ENCODE results near the gene TLCD3B. TPM values are rescaled to one million over a fixed set of nuclear protein-coding genes. Genes with fewer than 3 reads are reported as not detected.
A peak's percentile ranks its signal among the peaks of the same experiment; 100 is the strongest.

The TLCD3B gene
- total RNA-seq, 4 donors from 2014 or later, result 0.54 to 0.79 TPM; not detected in 2

- peak overlapping the region; percentile 24 to 66 (median 58) for H3K4me3 ChIP-seq (replicated peaks in 1 of 3)
- no peaks in the 10 kb centered on the region for H3K27me3 ChIP-seq
- no peak for DNase-seq
- WGBS, 2 donors, result 24 to 25% methylated on average over 9 of the region's 9 CpGs
- H3K27ac ChIP-seq, result no peak overlapping the region
- peaks cover 13 to 15% of the 10 kb centered on the region in 2 donors for H3K4me1 ChIP-seq
- no peaks in the 10 kb centered on the region for H3K36me3 ChIP-seq
- intact Hi-C loops (cut with DNase I), result no loop called here
- H3K9me3 ChIP-seq, result no peaks in the 10 kb centered on the region
- TF ChIP-seq POLR2A (IDR thresholded peaks at IDR 0.05), result no peak
- no peak for TF ChIP-seq CTCF (IDR thresholded peaks at IDR 0.05)
These were observed 34.3 kb downstream of the TLCD3B start for GRCh38 chr16:29996766-29997250.

- Histone ChIP-seq H3K4me1 (peaks cover 13 to 15% of the 10 kb centered on the region in 2 donors), H3K36me3 (peaks cover under 1 to 6% of the 10 kb centered on the region in 2 donors), H3K4me3 (replicated peaks in 1 of 3) (peak within 1 kb of the TSS; percentile 24 to 81 (median 66)), H3K27ac (peak within 1 kb of the TSS; percentile 85 to 96 (median 89)), H3K27me3 (no peaks in the 10 kb centered on the region), H3K9me3 (no peaks in the 10 kb centered on the region)
- intact Hi-C loops (cut with DNase I), result loop anchor here (2.0 kb wide), 1 partner anchor 19 kb away; no protein-coding TSS in a partner anchor
- DNase-seq, result peak; percentile 98 to 99
- TF ChIP-seq POLR2A (IDR thresholded peaks at IDR 0.05) (peak in 1 of 2 donors; percentile 61), CTCF (IDR thresholded peaks at IDR 0.05) (peak in 1 of 6 experiments; percentile 15)
- WGBS, 2 donors, result 1% methylated on average over 27 to 36 of the region's 65 CpGs
These were observed 34.9 kb downstream of the TLCD3B start, which contains the start of gene INO80E for GRCh38 chr16:29995911-29996765. TSS of gene INO80E (plus strand) at chr16:29996241. CDS start at chr16:29996311, 70 bp downstream.

GRCh38 chr16:29995324-29995910 lies 35.7 kb downstream of the TLCD3B start, which contains the start of gene HIRIP3:
TSS of gene HIRIP3 (minus strand) at chr16:29995617. CDS start at chr16:29995605, 12 bp downstream.
- H3K4me1 ChIP-seq, result peaks cover 13 to 15% of the 10 kb centered on the region in 2 donors
- H3K9me3 ChIP-seq, result no peaks in the 10 kb centered on the region
- peak within 1 kb of the TSS; percentile 24 to 81 (median 66) for H3K4me3 ChIP-seq (replicated peaks in 1 of 3)
- peaks cover 8 to 13% of the 10 kb centered on the region in 2 donors for H3K36me3 ChIP-seq
- peak within 1 kb of the TSS; percentile 85 to 96 (median 89) for H3K27ac ChIP-seq
- intact Hi-C loops (cut with DNase I), result loop anchor here (2.0 kb wide), 1 partner anchor 19 kb away; no protein-coding TSS in a partner anchor
- no peaks in the 10 kb centered on the region for H3K27me3 ChIP-seq
- peak; percentile 87 to 89 for DNase-seq
- TF ChIP-seq CTCF (IDR thresholded peaks at IDR 0.05), result no peak
- TF ChIP-seq POLR2A (IDR thresholded peaks at IDR 0.05), result peak; percentile 46 to 65
- WGBS, 2 donors, result 1% methylated on average over 39 to 49 of the region's 53 CpGs

GRCh38 chr16:29994600-29995323 lies 36.3 kb downstream of the TLCD3B start:
- intact Hi-C loops (cut with DNase I), result loop anchor here (2.0 kb wide), 1 partner anchor 18 kb away; no protein-coding TSS in a partner anchor
- no peak for DNase-seq
- Histone ChIP-seq H3K9me3 (no peaks in the 10 kb centered on the region), H3K27me3 (no peaks in the 10 kb centered on the region), H3K4me1 (peaks cover 13 to 15% of the 10 kb centered on the region in 2 donors), H3K27ac (peak overlapping the region; percentile 85 to 96 (median 89)), H3K4me3 (replicated peaks in 1 of 3) (peak overlapping the region; percentile 24 to 81 (median 66)), H3K36me3 (peaks cover 12 to 16% of the 10 kb centered on the region in 2 donors)
- TF ChIP-seq CTCF (IDR thresholded peaks at IDR 0.05) (no peak), POLR2A (IDR thresholded peaks at IDR 0.05) (no peak)
- 10 to 12% methylated on average over 24 of the region's 24 CpGs for WGBS, 2 donors

Measured in thyroid gland (tissue), 4 donors.